Fibroblast of lung (primary cell): ENCODE results near the gene CDX1.
A peak's percentile ranks its signal among the peaks of the same experiment; 100 is the strongest.

Experiments
- CTCF ChIP-seq, 2 donors: IDR thresholded peaks in 1 of 2; conservative IDR thresholded peaks in 1 of 2; 1 replicate in 1 of 2; 2 replicates in 1 of 2; pipeline ENCODE4 v1.5.1; 2011 to 2012; ENCODE audit warnings: low read length in 2 of 2, control low read depth in 1 of 2, inconsistent platforms in 1 of 2, low read depth in 1 of 2, mild to moderate bottlenecking in 1 of 2
- EZH2 ChIP-seq: IDR thresholded peaks from 2 replicates; pipeline ENCODE4 v1.5.1; 2012; ENCODE audit warnings: low read length, control low read depth, mild to moderate bottlenecking; ENCODE audit errors: missing control alignments

DNA sequence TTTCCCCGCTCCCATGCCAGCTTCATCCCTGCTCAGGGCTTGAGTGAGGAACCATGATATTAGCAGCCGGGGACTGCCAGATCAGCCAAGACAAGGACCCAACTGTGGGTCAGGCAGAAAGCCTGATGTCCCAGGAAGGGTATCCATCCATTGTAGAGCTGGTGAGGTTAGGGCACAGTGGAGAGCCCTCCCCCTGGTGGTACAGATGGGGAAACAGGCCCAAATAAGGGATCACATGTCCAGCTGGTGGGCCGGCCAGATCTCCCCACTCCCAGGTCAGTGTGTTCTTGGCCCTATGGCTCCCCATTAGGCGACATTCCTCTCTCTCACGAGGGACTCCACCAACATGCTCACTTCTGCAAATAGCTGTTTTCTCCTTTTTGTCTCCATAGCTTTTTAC lies 9.0 kb downstream of the CDX1 start:
- TF ChIP-seq CTCF (conservative IDR thresholded peaks at IDR 0.05 in 1 of 2, IDR thresholded peaks at IDR 0.05 in 1 of 2; ENCODE audit: low read depth in 1 of 2, low read length in 2 of 2) (peak; percentile 45 to 59), EZH2 (no peak)
